HL-60 (cell line): ENCODE data around the gene WFDC5.

Experiments used
- DNase-seq, 2 experiments: peaks; one replicate each; pipeline ENCODE4 v3.0.0-alpha.2; 2010 to 2020; ENCODE audit warnings: low read depth in 1 of 2, low spot score in 1 of 2
- H3K27ac ChIP-seq: fragments of 250-450 bp; sonication (Bioruptor Pico); replicated peaks from 2 replicates; pipeline ENCODE4 v1.5.1; 2020; ENCODE audit warnings: mild to moderate bottlenecking, moderate library complexity
- H3K27me3 ChIP-seq: fragments of 250-450 bp; sonication (Bioruptor Pico); 2 replicates; pipeline ENCODE4 v1.5.1; 2021; ENCODE audit warnings: mild to moderate bottlenecking, moderate library complexity; ENCODE audit not compliant: insufficient read depth, poor library complexity, severe bottlenecking
- H3K4me3 ChIP-seq: replicated peaks from 2 replicates; pipeline ENCODE4 v1.5.1; 2011; ENCODE audit warnings: mild to moderate bottlenecking, control low read depth, low read length; ENCODE audit not compliant: insufficient read depth
- GABPA ChIP-seq: IDR thresholded peaks from 2 replicates; pipeline ENCODE4 v1.6.1; 2012; ENCODE audit warnings: low read depth
- POLR2AphosphoS5 ChIP-seq: IDR thresholded peaks from 2 replicates; pipeline ENCODE4 v1.6.1; 2012; ENCODE audit warnings: low read depth
- SPI1 ChIP-seq: IDR thresholded peaks from 2 replicates; pipeline ENCODE4 v1.6.1; 2012; ENCODE audit warnings: low read depth, mild to moderate bottlenecking, borderline replicate concordance
- TF ChIP-seq, protein P1 (sequence below): IDR thresholded peaks from 2 replicates; pipeline ENCODE4 v1.6.1; 2012; ENCODE audit warnings: low read depth; ENCODE audit not compliant: insufficient replicate concordance
- TF ChIP-seq, protein P2 (sequence below): IDR thresholded peaks from one replicate; pipeline ENCODE4 v1.5.1; 2011; ENCODE audit warnings: low read length, control low read depth, inconsistent platforms; ENCODE audit not compliant: insufficient read depth

WFDC5 gene

DNA sequence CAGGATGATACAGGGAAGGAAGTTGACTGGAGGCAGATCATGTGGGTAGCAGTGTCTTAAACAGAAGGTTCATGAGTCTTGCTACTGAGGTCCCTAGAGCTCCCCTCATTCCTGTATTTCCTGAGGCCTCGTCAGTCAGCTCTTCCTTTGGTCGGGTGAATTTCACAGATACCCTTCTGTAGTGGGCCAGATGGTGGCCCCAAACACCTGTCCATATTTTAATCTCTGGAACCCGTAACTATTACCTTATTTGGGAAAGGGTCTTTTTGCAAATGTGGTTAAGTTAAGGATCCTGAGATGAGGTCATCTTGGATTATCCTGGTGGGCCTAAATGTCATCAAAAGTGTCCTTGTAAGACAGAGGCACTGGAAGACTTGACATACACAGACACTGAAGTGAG, 23.6 kb downstream of the WFDC5 start:
- Histone ChIP-seq H3K4me3 (no peak overlapping the region), H3K27ac (no peak overlapping the region), H3K27me3 (no peaks in the 10 kb centered on the region)
- DNase-seq, result no peak
- TF ChIP-seq SPI1 (no peak), GABPA (no peak), POLR2AphosphoS5 (no peak)
- TF ChIP-seq, protein P1, sequence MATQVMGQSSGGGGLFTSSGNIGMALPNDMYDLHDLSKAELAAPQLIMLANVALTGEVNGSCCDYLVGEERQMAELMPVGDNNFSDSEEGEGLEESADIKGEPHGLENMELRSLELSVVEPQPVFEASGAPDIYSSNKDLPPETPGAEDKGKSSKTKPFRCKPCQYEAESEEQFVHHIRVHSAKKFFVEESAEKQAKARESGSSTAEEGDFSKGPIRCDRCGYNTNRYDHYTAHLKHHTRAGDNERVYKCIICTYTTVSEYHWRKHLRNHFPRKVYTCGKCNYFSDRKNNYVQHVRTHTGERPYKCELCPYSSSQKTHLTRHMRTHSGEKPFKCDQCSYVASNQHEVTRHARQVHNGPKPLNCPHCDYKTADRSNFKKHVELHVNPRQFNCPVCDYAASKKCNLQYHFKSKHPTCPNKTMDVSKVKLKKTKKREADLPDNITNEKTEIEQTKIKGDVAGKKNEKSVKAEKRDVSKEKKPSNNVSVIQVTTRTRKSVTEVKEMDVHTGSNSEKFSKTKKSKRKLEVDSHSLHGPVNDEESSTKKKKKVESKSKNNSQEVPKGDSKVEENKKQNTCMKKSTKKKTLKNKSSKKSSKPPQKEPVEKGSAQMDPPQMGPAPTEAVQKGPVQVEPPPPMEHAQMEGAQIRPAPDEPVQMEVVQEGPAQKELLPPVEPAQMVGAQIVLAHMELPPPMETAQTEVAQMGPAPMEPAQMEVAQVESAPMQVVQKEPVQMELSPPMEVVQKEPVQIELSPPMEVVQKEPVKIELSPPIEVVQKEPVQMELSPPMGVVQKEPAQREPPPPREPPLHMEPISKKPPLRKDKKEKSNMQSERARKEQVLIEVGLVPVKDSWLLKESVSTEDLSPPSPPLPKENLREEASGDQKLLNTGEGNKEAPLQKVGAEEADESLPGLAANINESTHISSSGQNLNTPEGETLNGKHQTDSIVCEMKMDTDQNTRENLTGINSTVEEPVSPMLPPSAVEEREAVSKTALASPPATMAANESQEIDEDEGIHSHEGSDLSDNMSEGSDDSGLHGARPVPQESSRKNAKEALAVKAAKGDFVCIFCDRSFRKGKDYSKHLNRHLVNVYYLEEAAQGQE, result no peak
- TF ChIP-seq, protein P2, sequence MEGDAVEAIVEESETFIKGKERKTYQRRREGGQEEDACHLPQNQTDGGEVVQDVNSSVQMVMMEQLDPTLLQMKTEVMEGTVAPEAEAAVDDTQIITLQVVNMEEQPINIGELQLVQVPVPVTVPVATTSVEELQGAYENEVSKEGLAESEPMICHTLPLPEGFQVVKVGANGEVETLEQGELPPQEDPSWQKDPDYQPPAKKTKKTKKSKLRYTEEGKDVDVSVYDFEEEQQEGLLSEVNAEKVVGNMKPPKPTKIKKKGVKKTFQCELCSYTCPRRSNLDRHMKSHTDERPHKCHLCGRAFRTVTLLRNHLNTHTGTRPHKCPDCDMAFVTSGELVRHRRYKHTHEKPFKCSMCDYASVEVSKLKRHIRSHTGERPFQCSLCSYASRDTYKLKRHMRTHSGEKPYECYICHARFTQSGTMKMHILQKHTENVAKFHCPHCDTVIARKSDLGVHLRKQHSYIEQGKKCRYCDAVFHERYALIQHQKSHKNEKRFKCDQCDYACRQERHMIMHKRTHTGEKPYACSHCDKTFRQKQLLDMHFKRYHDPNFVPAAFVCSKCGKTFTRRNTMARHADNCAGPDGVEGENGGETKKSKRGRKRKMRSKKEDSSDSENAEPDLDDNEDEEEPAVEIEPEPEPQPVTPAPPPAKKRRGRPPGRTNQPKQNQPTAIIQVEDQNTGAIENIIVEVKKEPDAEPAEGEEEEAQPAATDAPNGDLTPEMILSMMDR, result no peak

DNA sequence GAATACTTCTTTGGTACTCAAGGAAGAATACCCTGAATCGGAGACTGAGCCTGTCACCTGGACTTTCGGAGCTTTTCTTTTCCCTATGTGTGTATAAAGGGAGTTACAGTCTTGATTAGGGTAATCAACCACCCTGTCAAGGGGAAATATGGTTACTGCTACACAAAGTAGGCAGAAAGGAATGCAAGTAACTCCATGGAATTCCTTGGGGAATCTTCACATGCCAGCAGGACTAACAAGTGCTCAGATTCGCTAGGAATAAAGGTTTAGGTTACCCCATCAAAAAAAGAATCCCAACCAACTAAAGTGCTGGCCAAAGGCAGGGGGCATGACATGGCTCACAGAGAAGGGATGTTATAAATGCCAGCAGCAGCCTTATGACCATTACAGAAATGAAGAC, 24.5 kb downstream of the WFDC5 start:
- no peak for DNase-seq
- Histone ChIP-seq H3K4me3 (no peak overlapping the region), H3K27me3 (no peaks in the 10 kb centered on the region), H3K27ac (no peak overlapping the region)
- no peak for TF ChIP-seq GABPA
- TF ChIP-seq, protein P2, result no peak
- TF ChIP-seq, protein P1, result no peak
- TF ChIP-seq SPI1, result no peak
- no peak for TF ChIP-seq POLR2AphosphoS5

DNA sequence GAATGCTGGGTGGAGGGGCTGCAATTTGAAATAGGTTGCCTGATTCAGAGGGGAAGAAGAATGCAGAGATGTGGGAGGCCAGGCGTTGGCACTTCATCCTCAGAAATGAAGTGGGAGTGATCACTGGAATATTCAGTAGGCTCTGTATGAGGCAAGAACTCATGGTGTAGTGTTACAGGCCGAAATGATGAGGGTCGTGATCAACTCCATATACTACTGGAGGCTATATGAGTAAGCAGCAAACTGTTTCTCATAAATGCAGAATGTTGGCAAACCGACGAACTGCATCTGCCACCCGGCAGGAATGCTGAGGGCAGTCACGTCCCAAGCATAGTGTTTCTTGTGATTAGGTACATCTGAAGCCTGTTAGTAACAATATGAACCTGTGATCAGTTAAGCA, 26.7 kb downstream of the WFDC5 start:
- Histone ChIP-seq H3K27ac (no peak overlapping the region), H3K27me3 (no peaks in the 10 kb centered on the region), H3K4me3 (no peak overlapping the region)
- TF ChIP-seq, protein P2, result no peak
- no peak for TF ChIP-seq SPI1
- TF ChIP-seq GABPA, result no peak
- TF ChIP-seq POLR2AphosphoS5, result no peak
- TF ChIP-seq, protein P1, result no peak
- DNase-seq, result no peak
